ENCODE measurements around the gene GDF9. TPM values are rescaled to one million over a fixed set of nuclear protein-coding genes. Genes with fewer than 3 reads are reported as not detected.

The GDF9 gene
- total RNA-seq, 1 experiment from 2014 or later, result not detected

GRCh38 chr5:132901730-132902129 is 35.5 kb upstream of the GDF9 start:
- Histone ChIP-seq H2AFZ (ENCODE audit: low read length) (no peak overlapping the region), H3K4me3 (ENCODE audit: low read length) (no peak overlapping the region), H3K36me3 (ENCODE audit: low read depth, low read length) (peaks cover 13% of the 10 kb centered on the region), H3K4me2 (ENCODE audit: low read length) (no peak overlapping the region), H3K27me3 (ENCODE audit: low read length) (no peaks in the 10 kb centered on the region), H3K9me2 (replicated peaks; ENCODE audit: low read length) (no peaks in the 10 kb centered on the region), H3F3A (ENCODE audit: low read length, unreplicated experiment) (no peaks in the 10 kb centered on the region), H3K27ac (ENCODE audit: low read length) (no peak overlapping the region), H3K9me3 (ENCODE audit: low read length) (no peaks in the 10 kb centered on the region), H4K20me1 (ENCODE audit: low read length) (no peaks in the 10 kb centered on the region), H3K79me2 (ENCODE audit: low read length) (no peaks in the 10 kb centered on the region), H3K9ac (ENCODE audit: low read length) (no peak overlapping the region), H3K4me1 (ENCODE audit: insufficient read depth, low read length) (no peaks in the 10 kb centered on the region)
- CTCF ChIA-PET, result no interaction called here
- POLR2A ChIA-PET (ENCODE audit: unreplicated experiment), result no interaction called here
- intact Hi-C loops (cut with micrococcal nuclease), result no loop called here
- no peak for TF ChIP-seq CTCF (conservative IDR thresholded peaks at IDR 0.05; ENCODE audit: low read depth, low read length)
- no peak for TF ChIP-seq EZH2phosphoT487 (IDR thresholded peaks at IDR 0.05; ENCODE audit: borderline replicate concordance, low read length)
- no peak for TF ChIP-seq EZH2 (IDR thresholded peaks at IDR 0.05; ENCODE audit: low read length, unreplicated experiment)
- no peak for ATAC-seq
- BruUV-seq (replicated peaks), result no TSS peak
- no peak for DNase-seq

- H3K4me2 ChIP-seq (ENCODE audit: low read length), result no peak overlapping the region
Measured at GRCh38 chr5:132901036-132901435, 34.8 kb upstream of the GDF9 start.

GRCh38 chr5:132898094-132898493 is 31.8 kb upstream of the GDF9 start:
- ChIA-PET POLR2A (ENCODE audit: unreplicated experiment) (no interaction called here), CTCF (no interaction called here)
- Histone ChIP-seq H3K4me2 (ENCODE audit: low read length) (no peak overlapping the region), H2AFZ (ENCODE audit: low read length) (no peak overlapping the region), H3K9ac (ENCODE audit: low read length) (no peak overlapping the region), H3K27me3 (ENCODE audit: low read length) (no peaks in the 10 kb centered on the region), H3K27ac (ENCODE audit: low read length) (no peak overlapping the region), H3K4me1 (ENCODE audit: insufficient read depth, low read length) (no peaks in the 10 kb centered on the region), H3F3A (ENCODE audit: low read length, unreplicated experiment) (no peaks in the 10 kb centered on the region), H3K79me2 (ENCODE audit: low read length) (no peaks in the 10 kb centered on the region), H4K20me1 (ENCODE audit: low read length) (no peaks in the 10 kb centered on the region), H3K4me3 (ENCODE audit: low read length) (no peak overlapping the region), H3K36me3 (ENCODE audit: low read depth, low read length) (peaks cover 31% of the 10 kb centered on the region), H3K9me3 (ENCODE audit: low read length) (no peaks in the 10 kb centered on the region), H3K9me2 (replicated peaks; ENCODE audit: low read length) (no peaks in the 10 kb centered on the region)
- no peak for DNase-seq
- ATAC-seq, result no peak
- BruUV-seq (replicated peaks), result no TSS peak
- intact Hi-C loops (cut with micrococcal nuclease), result no loop called here
- TF ChIP-seq EZH2phosphoT487 (IDR thresholded peaks at IDR 0.05; ENCODE audit: borderline replicate concordance, low read length) (no peak), CTCF (conservative IDR thresholded peaks at IDR 0.05; ENCODE audit: low read depth, low read length) (no peak), EZH2 (IDR thresholded peaks at IDR 0.05; ENCODE audit: low read length, unreplicated experiment) (no peak)

More at GRCh38 chr5:132901036-132901435, 34.8 kb upstream of the GDF9 start:
- ATAC-seq (no peak), DNase-seq (no peak)
- H3K27me3 ChIP-seq (ENCODE audit: low read length), result no peaks in the 10 kb centered on the region
- no peaks in the 10 kb centered on the region for H3K4me1 ChIP-seq (ENCODE audit: insufficient read depth, low read length)
- H3K9ac ChIP-seq (ENCODE audit: low read length), result no peak overlapping the region
- H3K36me3 ChIP-seq (ENCODE audit: low read depth, low read length), result peaks cover 19% of the 10 kb centered on the region
- no peak overlapping the region for H3K4me3 ChIP-seq (ENCODE audit: low read length)
- intact Hi-C loops (cut with micrococcal nuclease), result no loop called here
- BruUV-seq (replicated peaks), result TSS peak; percentile 2
- CTCF ChIA-PET, result no interaction called here
- TF ChIP-seq CTCF (conservative IDR thresholded peaks at IDR 0.05; ENCODE audit: low read depth, low read length) (no peak), EZH2 (IDR thresholded peaks at IDR 0.05; ENCODE audit: low read length, unreplicated experiment) (no peak), EZH2phosphoT487 (IDR thresholded peaks at IDR 0.05; ENCODE audit: borderline replicate concordance, low read length) (no peak)
- no peak overlapping the region for H3K27ac ChIP-seq (ENCODE audit: low read length)
- no peak overlapping the region for H2AFZ ChIP-seq (ENCODE audit: low read length)
- H3K9me2 ChIP-seq (replicated peaks; ENCODE audit: low read length), result no peaks in the 10 kb centered on the region
- H3K9me3 ChIP-seq (ENCODE audit: low read length), result no peaks in the 10 kb centered on the region
- H4K20me1 ChIP-seq (ENCODE audit: low read length), result no peaks in the 10 kb centered on the region
- H3F3A ChIP-seq (ENCODE audit: low read length, unreplicated experiment), result no peaks in the 10 kb centered on the region
- H3K79me2 ChIP-seq (ENCODE audit: low read length), result no peaks in the 10 kb centered on the region
- POLR2A ChIA-PET (ENCODE audit: unreplicated experiment), result no interaction called here
